ENCODE results near the gene TNFRSF14.
"Not testable (repeated sequence)": the region's sequence is repeated elsewhere in the genome, so short reads cannot be mapped to it uniquely, and the experiment has no call there.

Gene TNFRSF14

GRCh38 chr1:2555634-2556276 is 416 bp upstream of the TNFRSF14 start:
- no peak for DNase-seq

- DNase-seq: no peak
These were observed 709 bp downstream of the TNFRSF14 start for GRCh38 chr1:2556678-2557481.

- no peak for DNase-seq
These were observed 1.6 kb downstream of the TNFRSF14 start for GRCh38 chr1:2557482-2558400.

DNA sequence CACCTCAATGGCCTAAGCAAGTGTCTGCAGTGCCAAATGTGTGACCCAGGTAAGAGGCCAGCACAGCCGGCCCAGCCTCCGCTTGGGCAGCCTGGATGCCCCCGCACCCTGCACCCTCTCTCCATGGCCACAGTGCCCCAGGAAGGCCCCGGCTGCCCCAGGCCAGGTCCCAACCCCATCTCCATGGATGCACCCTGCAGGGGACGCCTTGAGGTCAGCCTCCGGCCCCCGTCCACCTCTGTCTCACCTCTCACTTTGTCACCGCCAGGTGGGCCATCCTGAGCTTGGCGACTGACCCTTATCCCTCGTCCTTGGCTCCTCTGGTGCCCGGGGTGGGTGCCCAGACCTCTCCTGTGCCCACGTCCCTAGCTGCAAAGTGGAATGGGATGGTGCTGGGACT is 2.2 kb downstream of the TNFRSF14 start:
- no peak for DNase-seq

- DNase-seq: no peak
These were observed 2.7 kb downstream of the TNFRSF14 start for GRCh38 chr1:2558861-2559260.

GRCh38 chr1:2559509-2560298 is 3.5 kb downstream of the TNFRSF14 start:
- DNase-seq: no peak

- DNase-seq: no peak
These were observed 4.3 kb downstream of the TNFRSF14 start for GRCh38 chr1:2560299-2561073.

GRCh38 chr1:2561446-2561845 is 5.3 kb downstream of the TNFRSF14 start:
- DNase-seq: no peak

DNA sequence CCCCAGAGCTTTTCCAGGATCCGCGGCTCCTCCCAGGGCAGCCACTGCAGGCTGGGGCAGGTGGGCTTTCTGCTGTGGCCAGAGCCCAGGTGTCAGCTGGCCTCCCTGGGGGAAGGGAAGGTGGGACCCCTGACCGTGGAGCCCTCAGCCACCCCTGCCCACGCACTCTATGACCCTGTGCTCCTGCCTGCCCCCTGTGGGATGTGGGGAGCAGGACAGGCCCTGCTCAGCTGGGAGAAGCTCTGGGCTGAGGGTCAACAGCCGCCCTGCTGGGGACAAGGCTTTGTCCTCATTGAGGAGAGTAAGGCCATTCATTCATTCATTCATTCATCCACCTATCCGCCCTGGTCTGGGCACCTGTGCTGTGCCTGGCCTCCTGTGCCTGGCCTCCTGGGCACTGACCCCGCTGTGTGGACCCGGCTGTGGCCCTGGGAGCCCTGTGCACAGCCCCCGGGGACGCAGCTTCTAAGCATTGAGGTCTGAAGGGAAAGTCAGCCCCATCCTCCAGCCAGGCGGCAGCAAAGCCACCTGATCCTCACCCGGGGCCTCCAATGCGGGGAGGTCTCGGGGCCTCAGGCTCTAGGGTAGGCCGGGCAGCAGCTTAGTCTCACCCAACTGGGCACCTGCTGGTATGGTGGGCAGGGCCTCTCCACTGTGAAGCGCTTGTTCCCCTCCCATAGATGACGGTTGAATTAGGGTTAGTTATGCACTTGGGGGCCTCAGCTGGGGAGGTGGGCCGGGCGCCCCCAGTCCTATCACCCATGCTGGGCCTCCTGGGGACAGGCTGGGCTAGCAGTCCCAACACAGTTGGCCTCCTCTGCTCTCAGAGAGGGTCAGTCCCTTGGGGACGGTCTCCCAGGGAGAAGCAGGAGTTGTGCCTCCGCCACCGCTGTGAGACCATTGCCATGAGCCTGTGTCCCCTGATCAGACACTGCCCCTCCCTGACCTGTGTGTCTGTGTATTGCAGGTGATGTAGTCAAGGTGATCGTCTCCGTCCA is 6.0 kb downstream of the TNFRSF14 start:
- DNase-seq: no peak

GRCh38 chr1:2563205-2563604 is 7.0 kb downstream of the TNFRSF14 start:
- no peak for DNase-seq

DNA sequence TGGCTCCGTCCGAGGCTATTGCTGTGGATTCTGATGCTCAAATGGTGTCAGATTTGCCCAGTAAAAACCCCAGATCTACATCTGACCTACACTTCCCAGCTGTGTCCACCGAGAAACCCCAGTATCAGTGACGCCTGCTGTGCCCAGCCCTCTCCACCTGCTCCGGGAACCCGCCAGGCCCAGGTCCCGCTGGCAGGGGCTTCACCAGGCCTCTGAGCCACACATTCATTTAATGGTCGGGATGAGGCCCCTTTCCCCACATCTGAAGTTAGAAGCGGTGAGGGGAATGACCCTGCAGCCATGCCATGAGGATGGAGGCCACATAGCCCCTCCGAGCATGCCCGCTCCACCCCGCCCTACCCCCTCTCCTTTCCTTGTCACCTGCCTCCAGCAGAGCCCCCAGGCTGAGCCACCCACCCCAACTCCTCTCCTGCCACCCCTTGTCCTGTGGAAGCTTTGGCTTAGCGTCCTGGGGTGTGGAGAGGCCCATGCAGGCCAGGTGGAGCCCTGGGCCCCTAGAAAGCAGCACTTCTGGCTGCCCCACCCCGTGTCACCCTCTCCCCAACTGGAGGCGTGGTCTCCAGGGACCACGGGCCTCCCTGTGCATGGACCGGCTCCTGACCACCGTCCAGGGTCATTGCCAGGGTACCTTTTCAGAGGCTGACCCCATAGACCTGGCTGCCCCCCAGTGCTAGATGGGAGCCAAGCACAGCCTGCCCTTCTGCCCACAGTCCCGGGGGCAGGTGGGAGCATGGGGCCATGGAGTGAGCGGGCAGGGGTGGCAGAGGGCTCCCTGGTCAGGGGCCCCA is 8.0 kb downstream of the TNFRSF14 start:
- no peak for DNase-seq

DNA sequence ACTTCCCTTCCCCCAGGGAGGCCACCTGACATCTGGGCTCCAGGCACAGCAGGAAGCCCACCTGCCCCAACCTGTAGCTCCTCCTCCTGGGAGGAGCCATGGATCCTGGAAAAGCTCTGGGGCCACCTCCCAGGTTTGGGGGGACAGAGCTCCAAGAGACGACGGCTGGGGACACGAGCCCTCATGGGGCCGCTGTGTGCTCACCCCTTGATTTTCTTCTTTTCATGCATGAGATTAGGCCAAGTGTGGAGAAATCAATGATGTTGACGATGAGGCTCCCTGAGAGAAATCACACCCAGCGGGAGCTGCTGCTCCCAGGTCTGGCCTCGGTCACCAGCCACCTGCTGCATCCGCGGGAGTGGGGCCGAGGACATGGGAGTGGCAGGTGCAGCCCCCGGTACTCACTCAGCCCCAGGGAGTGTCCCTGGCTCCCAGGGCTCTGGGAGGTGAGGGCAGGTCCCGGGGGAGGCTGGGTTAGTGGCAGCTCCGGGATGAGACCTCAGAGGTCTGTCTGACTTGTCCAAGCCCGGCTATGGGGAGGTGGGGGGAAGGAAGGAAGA is 8.7 kb downstream of the TNFRSF14 start:
- no peak for DNase-seq

DNA sequence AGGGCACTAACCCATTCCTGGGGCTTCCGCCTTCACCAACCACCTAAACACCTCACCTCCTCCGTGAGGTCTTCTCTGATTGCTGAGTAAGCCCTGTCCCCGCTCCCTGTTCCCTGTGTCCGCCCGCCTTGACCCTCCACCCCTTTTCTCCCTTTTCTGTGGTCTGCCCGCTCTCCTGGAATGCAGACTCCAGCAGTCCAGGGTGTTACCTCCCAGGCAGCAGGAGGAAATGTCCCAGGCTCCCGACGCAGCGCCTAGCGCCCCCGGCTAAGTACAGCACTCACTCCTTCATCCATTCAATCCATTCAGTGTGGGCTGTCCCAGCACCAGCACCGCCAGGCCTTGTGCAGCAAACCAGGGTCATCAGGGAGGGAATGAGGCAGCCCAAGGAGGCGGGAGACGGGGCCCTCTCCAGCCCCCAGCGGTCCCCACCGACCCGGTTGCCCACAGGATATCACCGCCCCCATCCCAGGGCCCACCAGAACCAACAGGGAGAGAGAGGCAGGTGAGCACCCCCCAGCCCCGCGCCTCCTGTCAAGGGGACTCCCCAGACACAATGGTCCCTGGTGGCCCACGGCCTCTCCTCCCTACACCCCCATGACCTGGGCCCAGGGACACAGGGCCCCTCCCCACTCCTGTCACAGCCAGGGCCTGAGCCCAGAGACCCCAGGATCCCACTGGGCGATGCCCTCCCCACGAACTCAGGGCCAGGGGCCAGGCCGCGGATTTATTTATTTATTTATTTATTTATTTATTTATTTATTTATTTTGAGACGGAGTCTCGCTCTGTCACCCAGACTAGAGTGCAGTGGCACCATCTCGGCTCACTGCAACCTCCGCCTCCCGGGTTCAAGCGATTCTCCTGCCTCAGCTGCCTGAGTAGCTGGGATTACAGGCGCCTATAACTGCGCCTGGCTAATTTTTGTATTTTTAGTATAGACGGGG is 10.2 kb downstream of the TNFRSF14 start:
- no peak for DNase-seq

- no peak for DNase-seq
These were observed 11.0 kb downstream of the TNFRSF14 start for GRCh38 chr1:2567083-2567679.

DNA sequence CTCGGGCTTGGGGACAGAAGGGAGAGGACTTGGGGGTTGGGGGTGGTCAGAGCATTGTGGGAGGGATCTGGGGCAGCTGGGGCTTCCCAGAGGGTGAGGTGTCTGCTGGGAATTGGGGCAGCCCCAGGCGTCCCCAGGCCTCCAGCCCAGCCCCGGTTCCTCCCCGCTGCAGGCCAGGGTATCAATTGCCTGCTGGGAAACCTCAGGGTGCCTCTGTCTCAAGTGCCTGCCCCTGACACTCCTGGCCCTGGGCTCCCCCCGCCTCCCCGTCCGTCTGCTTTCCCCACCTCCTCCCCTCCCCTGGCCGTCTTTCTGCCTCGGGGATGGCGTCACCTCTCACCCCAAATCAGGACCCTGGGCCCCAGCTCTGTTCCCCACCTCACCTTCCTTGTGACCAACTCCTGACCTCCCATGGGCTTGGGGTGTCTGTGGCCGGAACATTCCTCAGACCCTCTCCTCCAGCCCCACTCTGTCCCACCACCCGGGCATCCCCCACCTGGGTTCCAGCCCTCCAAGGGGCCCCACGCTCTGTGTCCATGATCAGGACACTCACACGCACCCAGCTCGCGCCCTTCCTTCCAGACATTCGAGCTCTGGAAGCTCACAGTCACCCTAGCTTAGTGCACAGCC is 12.1 kb downstream of the TNFRSF14 start:
- not testable (repeated sequence) for DNase-seq

DNA sequence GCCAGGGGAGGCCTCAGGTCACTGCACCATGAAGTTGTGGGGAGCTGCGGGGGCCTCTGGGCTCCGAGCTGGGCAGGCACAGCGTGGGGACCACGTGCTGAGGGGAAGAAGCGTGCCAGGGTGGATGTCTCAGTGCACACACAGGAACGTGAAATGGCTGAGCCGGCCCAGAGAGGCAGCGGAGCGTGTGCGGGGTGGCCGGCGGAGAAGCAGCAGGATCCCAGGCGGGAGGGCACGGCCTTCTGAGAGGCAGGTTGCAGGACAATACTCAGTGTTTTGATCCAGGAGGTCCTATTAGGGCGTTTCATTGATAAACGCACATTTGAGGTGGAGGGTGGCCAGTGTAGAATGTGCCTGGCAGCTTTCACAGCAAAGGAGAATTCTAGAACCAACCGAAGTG is 12.9 kb downstream of the TNFRSF14 start:
- no peak for DNase-seq

GRCh38 chr1:2569703-2570102 is 13.5 kb downstream of the TNFRSF14 start:
- DNase-seq: not testable (repeated sequence)
